NCI-H2171 treated with DMSO at 0.1 percent for 48 hours (cell line): Measurements from ENCODE around the gene PITPNM3.
"Not testable (repeated sequence)": the region's sequence is repeated elsewhere in the genome, so short reads cannot be mapped to it uniquely, and the experiment has no call there.

Experiments
- DNase-seq: peaks from one replicate; lab custom pipeline; 2025; lab: John Stamatoyannopoulos, UW

Gene PITPNM3

DNA sequence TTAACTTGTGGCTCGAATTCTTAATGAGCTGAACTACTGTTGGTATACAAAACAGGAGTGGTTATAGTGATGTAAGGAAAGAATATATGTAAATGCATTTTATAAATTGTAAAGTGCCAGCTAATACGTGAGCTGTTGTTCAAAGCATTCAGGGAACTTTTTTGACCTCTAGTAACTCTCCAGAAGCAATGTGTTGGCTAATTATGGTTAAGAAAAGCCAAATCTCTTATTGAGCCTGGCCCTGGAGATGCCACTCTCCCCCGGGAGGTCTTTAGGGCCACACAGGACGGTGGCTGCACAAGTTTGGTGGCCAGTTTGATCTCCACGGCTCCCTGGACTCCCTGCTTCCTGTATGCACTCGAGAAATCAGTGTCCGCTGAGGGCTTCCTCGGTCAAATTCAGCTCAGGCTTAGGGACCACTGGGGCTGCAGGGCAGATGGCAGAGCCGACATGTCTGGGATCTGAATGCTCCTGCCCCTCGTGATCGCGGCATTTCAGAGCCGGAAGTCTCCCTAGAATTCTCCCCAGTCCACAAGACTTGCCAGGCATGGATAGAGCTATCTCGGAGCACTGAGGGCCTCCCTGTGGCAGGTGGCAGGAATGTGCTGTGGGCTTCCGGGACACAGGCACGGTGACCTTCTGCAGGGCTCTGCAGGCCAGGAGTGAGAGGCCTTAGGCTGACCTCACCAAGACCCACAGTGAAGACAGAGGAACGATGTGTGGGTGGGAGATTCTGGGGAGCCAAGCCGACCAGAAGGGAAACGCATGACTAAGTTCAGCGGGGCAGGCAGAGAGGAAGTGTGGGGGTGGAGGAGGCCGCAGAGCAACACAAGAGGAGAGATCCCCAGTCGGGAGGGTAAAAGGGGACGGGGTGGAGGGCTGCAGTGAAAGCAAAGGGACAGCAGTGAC lies 18.6 kb upstream of the PITPNM3 start:
- no peak for DNase-seq

DNA sequence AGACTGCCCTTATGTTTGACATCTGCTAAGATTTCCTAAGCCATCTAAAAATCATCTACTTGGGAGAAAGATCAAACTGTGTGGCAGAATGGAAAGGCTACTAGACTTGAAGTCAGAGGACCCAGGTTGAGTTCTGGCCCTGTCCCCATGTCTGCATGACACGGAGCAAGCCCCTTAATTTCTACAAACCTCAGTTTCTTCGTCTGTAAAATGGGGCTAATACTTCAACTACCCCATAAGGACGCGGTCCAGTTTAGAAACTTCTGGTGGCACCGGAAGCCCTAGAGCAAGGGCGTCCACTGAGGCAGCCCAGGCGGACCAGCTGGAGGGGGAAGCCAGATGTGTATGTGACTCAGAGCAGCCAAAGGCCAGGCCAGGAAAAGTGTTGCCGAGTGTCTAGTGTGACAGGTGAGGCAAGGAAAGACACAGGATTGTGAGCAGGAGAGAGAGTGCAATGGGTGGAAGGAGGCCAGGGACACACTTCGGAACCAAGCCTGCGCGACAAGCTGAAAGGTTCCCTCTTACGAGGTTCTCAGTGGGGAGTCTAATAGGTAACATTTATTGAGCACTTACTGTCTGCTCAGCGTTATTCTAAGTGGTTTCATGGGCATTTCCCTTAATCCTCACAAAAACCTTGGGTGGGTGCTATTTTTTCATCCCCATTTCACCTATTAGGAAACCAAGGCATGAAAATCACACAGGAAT lies 17.8 kb upstream of the PITPNM3 start:
- no peak for DNase-seq

DNA sequence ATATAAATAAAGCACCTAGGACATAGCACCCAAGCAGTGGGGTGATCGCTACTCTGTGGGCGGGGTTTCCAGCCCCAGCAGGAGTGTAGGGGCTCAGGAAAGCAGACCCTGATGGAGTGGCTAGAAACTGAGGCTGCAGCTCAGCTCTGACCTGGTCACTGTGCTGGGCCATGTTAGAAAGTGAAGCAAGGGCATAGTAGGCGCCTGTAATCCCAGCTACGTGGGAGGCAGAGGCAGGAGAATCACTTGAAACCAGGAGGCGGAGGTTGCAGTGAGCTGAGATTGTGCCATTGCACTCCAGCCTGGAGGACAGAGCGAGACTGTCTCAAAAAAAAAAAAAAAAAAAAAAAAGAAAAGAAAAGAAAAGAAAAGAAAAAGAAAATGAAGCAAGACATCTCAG lies 17.1 kb upstream of the PITPNM3 start:
- DNase-seq, result not testable (repeated sequence)

DNA sequence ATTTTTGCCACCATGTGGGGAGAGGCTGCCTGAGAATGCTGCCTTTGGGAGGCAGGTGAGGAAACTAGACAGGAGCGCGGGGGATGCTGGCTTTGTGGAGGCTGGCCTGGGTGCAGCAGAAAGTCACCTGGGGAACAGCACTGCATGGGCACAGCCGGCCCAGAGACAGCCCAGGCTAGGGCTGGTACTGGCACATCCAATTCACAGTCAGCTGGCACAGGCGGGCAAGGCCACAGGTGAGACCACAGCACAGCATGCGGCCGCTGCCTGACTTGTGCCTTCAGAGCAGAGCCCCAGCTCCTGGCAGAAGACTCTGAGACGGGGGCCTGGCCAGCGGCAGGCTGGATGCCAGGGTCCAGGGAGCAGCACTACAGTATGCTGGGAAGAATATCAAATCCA lies 16.6 kb upstream of the PITPNM3 start:
- no peak for DNase-seq

DNA sequence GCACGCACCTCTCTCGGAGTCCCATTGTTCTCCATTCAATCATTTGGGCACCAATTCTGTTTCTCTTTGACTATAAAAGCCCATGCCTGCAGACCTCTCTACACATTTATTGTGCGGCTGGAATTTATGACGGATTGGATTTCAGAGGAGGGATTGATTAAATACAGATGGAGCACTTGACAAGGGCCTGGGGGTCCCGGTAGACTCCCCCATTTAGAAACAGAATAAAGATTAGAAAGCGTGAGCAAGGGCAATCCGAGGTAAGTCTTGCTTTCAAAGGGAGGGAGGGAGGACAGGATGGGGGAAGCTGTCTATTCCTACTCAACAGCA lies 15.1 kb upstream of the PITPNM3 start:
- no peak for DNase-seq

DNA sequence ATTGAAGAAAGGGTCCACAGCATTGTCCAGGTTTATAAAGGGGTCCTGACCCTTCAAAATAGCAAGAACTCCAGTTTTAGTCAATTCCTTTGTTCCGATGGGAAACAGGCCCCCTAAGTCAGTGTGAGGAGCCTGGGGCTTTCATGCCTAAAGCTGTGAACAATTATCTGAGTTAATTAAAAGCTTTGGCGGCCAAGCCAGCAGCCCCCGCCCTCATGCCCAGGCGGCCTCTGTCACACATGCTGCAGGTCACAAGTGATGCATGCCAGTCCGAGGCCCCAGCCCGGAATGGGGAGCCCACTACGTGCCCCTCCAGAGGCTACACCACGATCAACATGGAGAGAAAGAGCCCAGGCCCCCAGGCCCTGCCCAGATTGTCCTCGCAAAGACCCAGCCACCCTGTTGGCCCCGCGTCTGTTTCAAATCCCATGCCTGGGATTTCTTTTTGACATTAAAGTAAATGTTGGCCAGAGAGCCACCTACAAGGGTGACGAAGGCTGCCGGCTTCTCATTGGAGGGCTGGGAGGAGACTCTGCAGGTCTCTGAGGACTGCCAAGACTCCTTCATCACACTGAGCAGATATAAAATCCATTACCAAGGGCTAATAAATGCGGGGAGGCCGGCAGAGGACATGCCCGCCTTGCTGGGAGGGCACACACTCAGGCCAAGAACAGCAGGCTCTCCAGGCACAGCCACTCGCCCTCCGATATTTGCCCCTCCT lies 14.5 kb upstream of the PITPNM3 start:
- DNase-seq, result no peak

DNA sequence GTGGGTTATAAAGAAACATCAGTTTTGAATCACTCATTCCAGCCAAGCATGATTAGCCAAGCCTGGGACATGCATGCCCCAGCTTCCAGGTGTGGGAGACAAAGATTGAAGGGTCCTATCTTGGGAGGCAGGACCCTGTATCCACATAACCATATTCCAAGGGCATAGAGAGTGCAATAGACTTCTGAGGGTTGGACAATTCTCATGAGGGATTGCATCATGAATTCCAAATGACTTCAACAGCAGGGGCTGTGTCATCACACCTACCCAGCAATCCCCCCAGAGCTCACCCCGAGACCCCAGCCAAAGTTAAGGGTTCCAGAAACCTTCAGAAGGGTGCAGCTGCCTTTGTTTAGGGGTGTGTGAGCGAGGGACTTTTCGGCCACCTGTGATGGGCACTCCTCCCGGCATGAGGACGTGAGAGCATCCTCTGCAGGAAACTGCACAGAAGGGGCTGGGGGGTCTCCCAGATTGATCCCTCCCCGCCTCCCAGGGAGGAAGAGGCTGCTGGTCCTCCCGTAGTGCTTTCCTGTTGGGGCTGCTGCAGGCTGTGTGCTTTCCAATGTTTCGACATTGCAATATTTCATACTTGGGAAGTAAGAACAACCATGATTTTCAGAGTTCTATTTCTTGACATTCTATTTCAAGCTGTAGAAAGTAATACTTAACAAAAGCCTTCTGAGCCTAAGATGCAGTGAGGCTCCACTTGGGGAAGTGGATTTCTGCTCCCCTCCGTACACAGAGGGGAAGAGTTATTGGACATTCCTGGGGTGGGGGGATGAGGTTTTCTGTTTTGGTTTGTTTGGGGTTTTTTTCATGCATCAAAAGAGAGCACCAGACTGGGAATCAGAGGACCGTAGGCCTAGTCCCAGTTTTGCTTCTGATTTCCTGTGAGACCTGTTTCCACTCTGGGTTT lies 13.3 kb upstream of the PITPNM3 start:
- no peak for DNase-seq

DNA sequence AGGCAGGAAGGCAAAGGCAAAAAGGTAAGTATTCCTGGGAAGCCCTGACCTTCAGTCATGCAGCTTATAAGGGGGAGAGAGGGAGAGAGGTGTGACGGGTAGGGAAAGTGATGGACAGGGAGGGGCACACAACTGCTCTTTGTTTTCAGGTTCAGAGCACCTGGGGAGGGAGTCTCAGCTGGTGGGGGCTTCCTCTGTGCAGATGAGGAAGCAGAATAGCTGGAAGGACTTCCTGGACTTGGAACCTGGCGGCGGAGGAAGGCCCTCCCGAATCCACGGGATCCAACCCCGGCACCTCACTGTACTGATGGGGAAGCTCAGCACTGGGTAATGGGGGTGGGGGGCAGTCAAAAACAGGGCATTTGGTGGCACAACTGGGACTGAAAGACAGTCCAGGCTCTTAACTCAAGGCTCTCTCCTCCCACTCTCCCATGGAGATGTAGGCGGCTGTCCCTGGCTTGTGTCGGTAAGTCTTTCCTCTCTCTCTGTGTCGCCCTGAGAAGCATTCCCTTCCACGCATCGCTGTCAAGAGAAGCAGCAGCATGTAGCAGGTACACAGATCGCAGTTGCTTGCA lies 11.9 kb upstream of the PITPNM3 start:
- DNase-seq, result no peak

DNA sequence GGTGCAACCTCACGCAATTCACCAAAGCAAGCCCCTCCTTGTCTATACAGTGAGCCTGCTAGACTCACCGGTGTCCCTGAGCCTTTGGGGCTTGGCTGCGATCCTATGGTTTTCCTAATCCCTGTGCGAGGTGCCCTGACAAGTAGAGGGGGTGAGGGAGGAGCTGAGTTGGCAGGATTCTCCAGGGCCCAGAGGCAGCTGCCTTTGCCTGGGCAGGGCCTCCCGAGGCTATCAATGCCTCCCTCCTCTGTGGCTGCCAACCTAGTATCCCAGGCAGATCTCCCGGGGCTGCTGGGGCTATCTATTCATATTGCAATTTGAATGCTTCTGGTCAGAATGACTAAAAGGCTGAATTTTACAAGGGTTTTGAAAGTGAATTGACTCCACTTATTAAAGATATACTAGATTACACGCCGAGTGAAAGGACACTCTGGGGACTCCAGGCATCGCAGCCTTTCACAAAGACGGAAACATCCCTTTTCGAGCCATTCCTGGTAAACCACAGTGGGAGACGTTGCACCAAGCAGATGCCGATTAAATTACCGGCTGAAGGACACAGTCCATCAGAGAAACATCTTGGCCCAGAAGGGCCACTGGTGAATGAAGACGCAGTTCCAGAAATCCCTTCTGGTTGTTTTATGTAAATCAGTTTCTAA lies 11.3 kb upstream of the PITPNM3 start:
- DNase-seq, result peak; percentile 35

DNA sequence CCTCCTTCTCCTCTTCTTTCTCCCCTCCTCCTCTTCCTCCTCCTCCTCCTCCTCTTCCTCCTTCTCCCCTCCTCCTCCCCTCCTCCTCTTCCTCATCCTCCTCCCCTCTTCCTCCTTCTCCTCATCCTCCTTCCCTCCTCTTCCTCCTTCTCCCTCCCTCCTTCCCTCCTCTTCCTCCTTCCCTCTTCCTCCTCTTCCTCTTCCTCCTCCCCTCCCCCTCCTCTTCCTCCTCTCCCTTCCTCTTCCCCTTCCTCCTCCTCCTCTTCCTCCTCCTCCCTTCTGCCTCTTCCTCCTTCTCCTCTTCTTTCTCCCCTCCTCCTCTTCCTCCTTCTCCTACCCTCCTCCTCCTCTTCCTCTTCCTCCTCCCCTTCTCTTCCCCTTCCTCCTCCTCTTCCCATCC lies 5.1 kb upstream of the PITPNM3 start:
- no peak for DNase-seq

DNA sequence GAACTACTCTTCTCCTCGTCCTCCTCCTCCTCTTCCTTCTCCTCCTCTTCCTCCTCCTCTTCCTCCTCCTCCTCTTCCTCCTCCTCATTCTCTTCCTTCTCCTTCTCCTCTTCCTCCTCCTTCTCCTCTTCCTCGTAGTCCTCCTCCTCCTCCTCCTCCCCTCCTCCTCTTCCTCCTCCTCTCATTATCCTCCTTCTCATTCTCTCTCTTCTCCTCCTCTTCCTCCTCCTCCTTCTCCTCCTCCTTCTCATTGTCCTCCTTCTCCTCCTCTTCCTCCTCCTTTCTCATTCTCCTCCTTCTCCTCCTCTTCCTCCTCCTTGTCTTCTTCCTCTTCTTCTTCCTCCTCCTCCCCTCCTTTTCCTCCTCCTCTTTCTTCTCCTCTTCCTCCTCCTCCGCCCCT lies 4.1 kb upstream of the PITPNM3 start:
- DNase-seq, result no peak

DNA sequence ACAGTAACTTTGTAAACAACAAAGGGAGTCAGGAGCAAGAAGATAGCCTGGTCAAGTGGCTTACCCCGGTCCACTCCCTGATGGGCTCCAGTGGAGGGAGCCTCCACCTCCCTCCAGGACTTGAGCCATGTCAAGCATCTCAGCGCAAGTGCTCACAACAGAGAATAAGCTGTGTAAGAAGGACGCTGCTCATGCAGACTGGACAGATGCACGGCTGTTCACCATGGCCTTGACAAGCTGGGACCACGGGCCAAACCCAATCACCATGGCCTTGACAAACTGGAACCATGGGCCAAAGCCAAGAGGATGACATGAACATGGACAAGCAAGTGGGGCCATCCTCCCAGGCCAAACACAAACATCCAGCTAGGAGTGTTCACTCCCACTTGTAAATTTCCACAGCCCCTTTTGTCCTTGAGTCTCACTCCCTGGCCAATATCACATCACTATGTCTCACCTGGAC lies 3.4 kb upstream of the PITPNM3 start:
- no peak for DNase-seq

DNA sequence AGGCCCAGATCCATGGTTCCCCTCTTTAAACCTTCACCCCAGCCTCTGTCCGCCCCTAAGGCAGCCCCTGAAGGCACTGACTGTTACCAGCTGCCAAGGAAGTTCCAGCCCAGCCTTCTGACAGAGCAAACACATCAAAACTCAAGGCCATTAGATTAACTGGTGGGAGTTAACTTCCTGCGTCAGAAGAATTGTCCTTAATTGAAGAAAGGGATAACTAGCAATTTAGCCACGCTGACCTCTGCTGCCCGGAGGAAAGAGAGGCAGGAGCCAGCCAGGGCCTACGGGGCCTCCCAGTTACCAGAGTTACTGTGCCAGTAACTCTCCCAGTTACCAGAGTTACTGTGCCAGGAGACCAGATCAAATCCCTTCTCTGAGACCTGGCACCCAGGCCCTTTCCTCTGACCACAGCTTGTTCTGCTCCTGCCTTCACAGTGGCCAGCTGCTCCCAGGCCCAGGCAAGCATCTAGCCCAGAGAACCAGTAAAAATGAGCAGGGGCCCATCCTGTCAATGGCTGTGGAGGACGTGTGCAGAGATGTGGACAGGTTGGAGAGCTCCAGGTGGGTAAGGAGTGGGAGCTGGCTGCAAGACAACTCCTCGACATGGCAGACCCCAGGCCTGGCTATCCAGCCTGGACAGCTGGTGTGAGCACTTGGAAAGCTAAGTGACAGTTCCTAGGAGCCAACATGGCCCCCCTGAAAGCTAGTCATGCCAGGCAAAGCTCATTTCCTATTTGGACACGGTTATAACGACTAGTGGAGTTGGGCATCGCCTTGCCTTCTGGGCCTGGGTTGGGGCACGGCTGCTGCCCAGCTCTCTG lies 2.8 kb upstream of the PITPNM3 start:
- no peak for DNase-seq

DNA sequence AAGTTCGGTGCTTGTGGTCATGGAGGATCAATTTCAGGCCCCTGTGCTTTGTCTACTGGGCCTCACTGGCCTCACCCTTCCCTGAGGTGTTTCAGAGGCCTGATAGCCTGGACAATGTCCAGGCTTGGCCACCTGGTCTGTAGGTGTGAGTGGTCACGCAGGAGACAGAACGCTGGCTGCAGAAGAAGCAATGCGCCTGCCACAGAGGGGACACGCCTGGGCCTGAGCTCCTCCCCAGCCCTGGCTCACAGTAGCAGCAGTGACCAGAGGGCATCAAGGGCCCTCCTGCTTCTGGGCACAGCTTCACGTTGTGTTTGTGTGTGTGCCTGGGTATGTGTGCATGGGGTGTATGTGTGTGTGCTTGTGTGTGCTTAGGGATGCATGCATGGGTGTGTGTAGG lies 1.9 kb upstream of the PITPNM3 start:
- DNase-seq, result no peak

DNA sequence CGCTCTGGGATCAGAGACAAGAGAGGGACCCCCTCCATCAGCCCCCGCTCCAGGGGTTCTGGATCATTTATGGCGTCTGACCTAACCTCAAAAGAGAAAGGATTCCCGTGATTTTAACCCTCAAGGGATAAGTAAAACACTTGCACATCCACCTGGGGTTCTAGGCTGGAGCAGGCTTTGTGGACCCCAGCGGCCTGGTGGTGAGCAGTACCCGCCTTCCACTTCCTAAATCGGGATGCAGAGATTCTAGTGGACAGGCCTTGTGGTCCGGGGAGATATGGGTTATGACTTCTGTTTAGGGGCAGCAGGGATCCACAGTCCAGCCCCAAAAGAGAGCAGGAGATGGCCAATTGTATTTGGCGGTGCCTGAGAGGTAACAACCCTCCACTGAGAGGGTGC lies 684 bp upstream of the PITPNM3 start:
- DNase-seq, result no peak

DNA sequence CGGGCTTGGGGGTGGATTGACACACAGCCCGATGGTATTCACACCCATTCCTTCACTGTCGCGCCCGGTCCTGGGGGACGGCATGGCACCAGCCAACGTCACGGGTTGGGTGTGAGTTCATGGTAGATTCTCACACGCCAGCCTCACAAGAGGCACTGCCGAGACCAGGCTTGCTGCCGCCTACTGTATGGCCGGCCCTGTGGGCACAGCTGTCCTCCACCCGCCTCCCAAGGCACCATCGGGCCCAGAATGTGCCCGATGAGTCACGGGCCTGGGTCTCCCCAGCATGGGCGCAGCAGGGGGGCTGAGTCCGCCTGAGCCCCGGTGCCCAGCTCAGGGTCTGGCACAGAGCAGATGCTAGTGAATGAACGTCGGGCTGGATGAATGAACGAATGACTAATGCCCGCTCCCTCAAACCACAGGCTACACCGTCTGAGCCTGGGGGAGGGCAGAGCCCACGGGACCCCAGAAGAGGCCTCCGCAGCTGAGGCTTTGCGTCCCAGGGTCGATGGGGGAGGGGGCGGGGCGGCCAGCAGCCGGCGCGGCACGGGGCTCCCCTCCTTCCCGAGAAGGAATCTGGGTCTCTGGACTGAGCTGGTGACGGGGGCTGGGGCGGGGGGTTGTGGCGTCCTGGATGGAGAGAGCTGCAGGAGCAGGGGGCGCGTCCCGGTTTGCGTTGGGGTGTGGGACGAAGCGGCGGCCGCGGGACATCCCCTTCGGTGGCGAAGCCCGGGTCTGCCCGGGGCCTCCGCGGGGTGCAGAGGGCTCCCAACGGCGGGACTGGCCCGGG lies 829 bp downstream of the PITPNM3 start:
- no peak for DNase-seq

DNA sequence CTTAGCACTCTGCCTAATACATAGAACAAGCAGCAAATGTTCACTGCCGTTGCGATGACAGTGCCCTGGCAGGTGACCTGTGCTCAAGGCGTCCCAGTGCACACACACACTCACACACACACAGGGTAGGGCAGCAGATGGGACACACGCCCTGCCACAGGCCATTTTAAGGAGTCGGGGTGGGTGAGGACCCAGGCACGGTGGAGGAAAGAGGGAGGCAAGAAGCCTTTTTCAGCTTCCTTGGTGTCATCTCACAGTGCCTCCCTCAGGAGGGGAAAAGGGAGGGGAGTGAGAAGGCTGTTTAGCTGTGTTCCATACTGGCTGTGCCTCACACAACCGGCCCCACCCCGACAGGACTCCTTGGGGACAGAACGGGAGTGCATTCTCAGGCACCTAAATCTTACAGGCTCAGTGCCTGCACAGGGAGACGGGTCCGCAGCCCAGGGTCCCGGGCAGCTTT lies 1.5 kb downstream of the PITPNM3 start:
- no peak for DNase-seq

DNA sequence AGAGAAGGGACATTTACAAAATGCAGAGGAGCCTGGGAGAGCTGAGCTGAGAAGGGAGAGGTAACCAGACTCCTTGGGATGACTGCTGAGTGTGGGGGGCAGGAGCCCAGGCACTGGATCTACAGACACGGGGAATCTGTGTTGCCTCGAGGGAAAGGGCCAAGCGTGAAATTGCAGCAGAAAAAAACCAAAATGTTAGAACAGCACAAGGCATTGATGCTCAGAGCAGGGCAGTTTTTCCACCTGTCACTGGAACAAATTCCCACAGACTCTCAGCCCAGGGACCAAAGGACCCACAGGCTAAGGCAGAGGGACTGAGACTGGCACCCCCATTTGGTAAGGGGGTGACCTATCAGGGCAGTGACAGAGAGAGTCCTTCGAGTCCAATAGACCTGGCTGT lies 2.0 kb downstream of the PITPNM3 start:
- DNase-seq, result no peak
